Esophagus (tissue), 2 donors: ENCODE measurements around the gene THSD4. TPM values are rescaled to one million over a fixed set of nuclear protein-coding genes. Genes with fewer than 3 reads are reported as not detected.

Experiments used
- H3K27ac ChIP-seq, 2 donors: one replicate each; pipeline ENCODE4 v1.5.1; 2013; ENCODE audit warnings: low read depth in 2 of 2, mild to moderate bottlenecking in 2 of 2, inconsistent platforms in 1 of 2, low read length in 1 of 2, moderate library complexity in 1 of 2
- H3K27me3 ChIP-seq, 2 donors: one replicate each; pipeline ENCODE4 v1.6.1; 2013; ENCODE audit warnings: low read length in 2 of 2, control low read depth in 1 of 2, mild to moderate bottlenecking in 1 of 2; ENCODE audit not compliant: insufficient read depth in 2 of 2, control insufficient read depth in 1 of 2
- H3K36me3 ChIP-seq, 2 donors: one replicate each; pipeline ENCODE4 v1.6.1; 2013; ENCODE audit warnings: low read length in 1 of 2; ENCODE audit not compliant: control insufficient read depth in 2 of 2, insufficient read depth in 2 of 2
- H3K4me1 ChIP-seq, 2 donors: one replicate each; pipeline ENCODE4 v1.6.1; 2013; ENCODE audit warnings: low read length in 1 of 2; ENCODE audit not compliant: control insufficient read depth in 2 of 2, insufficient read depth in 2 of 2
- H3K4me3 ChIP-seq, 2 donors: one replicate each; pipeline ENCODE4 v1.5.1; 2013; ENCODE audit warnings: low read length in 2 of 2, mild to moderate bottlenecking in 2 of 2, low read depth in 1 of 2, moderate library complexity in 1 of 2
- H3K9me3 ChIP-seq, 2 donors: one replicate each; pipeline ENCODE4 v1.6.1; 2013; ENCODE audit warnings: mild to moderate bottlenecking in 2 of 2, low read depth in 1 of 2, low read length in 1 of 2, moderate library complexity in 1 of 2; ENCODE audit not compliant: control insufficient read depth in 2 of 2, insufficient read depth in 1 of 2
- WGBS, 2 donors: extraction: QIAGEN DNeasy Blood & Tissue Kit; methylation state at CpG; one replicate each; pipeline ENCODE4 v1.1.7; 2013; 5-methylcytosine and 5-hydroxymethylcytosine counted together
- polyA plus RNA-seq, 2 donors: library from polyadenylated mRNA; stranded (reverse); fragments of 200-250 nt; gene quantifications; one replicate each; pipeline ENCODE4 v1.2.3, GENCODE V29; 2013
- donor health status: healthy with polysubstance abuse.
- donor health status: Bipolar disorder and iron deficiency.

THSD4 gene
- polyA plus RNA-seq, 2 donors: 34.1 to 49.7 TPM

- Histone ChIP-seq H3K36me3 (peaks cover 0 to 4% of the 10 kb centered on the region in 2 donors), H3K4me3 (no peak overlapping the region), H3K27me3 (no peaks in the 10 kb centered on the region), H3K4me1 (no peaks in the 10 kb centered on the region), H3K9me3 (no peaks in the 10 kb centered on the region), H3K27ac (no peak overlapping the region)
- WGBS, 2 donors: 67 to 77% methylated on average over 10 of the region's 10 CpGs
Measured at GRCh38 chr15:71239592-71240364, 124.5 kb downstream of the THSD4 start.

- Histone ChIP-seq H3K27ac (no peak overlapping the region), H3K36me3 (peaks cover 0 to 4% of the 10 kb centered on the region in 2 donors), H3K27me3 (no peaks in the 10 kb centered on the region), H3K4me3 (no peak overlapping the region), H3K4me1 (no peaks in the 10 kb centered on the region), H3K9me3 (no peaks in the 10 kb centered on the region)
- WGBS, 2 donors: 92 to 95% methylated on average over 6 of the region's 6 CpGs
Measured at GRCh38 chr15:71242292-71242691, 127.0 kb downstream of the THSD4 start.

DNA sequence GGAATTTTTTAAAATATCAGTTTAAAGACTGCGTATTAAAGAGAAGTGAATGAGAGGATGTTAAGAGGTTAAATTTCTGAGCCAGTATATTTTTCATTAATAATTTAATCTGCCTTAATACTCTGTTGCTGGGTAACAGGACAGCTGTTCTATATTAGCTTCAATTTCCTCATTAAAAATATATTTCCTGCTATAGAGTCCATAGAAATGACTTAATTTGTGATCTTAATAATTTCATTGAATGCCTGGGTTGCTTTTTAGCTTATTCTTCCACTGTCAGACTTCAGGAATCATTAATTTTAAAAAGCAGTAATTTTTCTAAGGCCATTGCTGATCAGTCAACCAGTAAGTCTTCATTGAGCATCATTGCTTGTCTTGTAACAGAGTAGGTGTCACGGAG lies 129.0 kb downstream of the THSD4 start:
- H3K4me1 ChIP-seq: no peaks in the 10 kb centered on the region
- peaks cover 0 to 4% of the 10 kb centered on the region in 2 donors for H3K36me3 ChIP-seq
- 92 to 94% methylated on average over 2 of the region's 2 CpGs for WGBS, 2 donors
- no peaks in the 10 kb centered on the region for H3K9me3 ChIP-seq
- H3K4me3 ChIP-seq: no peak overlapping the region
- H3K27me3 ChIP-seq: no peaks in the 10 kb centered on the region
- H3K27ac ChIP-seq: no peak overlapping the region

DNA sequence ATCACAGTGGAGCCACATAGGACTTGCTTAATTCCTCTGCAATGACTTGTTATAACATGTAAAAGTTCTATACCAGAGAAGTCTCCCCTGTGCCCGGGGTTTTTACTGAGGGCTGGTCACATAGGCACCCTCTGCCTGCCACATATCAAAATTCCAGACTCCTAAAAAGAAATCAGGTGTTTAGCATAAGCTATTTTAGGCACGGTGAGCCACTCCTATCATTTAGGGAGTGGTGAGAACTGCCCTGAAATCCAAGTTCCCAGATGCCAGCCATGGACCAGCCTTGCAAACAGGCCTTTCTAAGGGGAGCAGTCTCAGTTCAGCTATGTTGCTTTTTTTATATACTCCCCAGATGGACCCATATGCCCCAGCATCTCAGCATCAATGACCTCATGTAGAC lies 130.3 kb downstream of the THSD4 start:
- Histone ChIP-seq H3K27ac (no peak overlapping the region), H3K4me1 (no peaks in the 10 kb centered on the region), H3K9me3 (no peaks in the 10 kb centered on the region), H3K4me3 (no peak overlapping the region), H3K27me3 (no peaks in the 10 kb centered on the region), H3K36me3 (peaks cover 0 to 4% of the 10 kb centered on the region in 2 donors)
- WGBS, 2 donors: 49 to 53% methylated on average over 2 of the region's 2 CpGs

- H3K9me3 ChIP-seq: no peaks in the 10 kb centered on the region
- WGBS, 2 donors: 80 to 86% methylated on average over 3 of the region's 3 CpGs
- H3K27ac ChIP-seq: no peak overlapping the region
- H3K36me3 ChIP-seq: no peaks in the 10 kb centered on the region
- H3K27me3 ChIP-seq: no peaks in the 10 kb centered on the region
- H3K4me1 ChIP-seq: no peaks in the 10 kb centered on the region
- H3K4me3 ChIP-seq: no peak overlapping the region
Measured at GRCh38 chr15:71248386-71248785, 133.1 kb downstream of the THSD4 start.

- Histone ChIP-seq H3K4me1 (no peaks in the 10 kb centered on the region), H3K36me3 (no peaks in the 10 kb centered on the region), H3K9me3 (no peaks in the 10 kb centered on the region), H3K27me3 (no peaks in the 10 kb centered on the region), H3K4me3 (no peak overlapping the region), H3K27ac (no peak overlapping the region)
- WGBS, 2 donors: 64 to 77% methylated on average over 4 of the region's 4 CpGs
Measured at GRCh38 chr15:71249986-71250385, 134.7 kb downstream of the THSD4 start.

- Histone ChIP-seq H3K4me1 (no peaks in the 10 kb centered on the region), H3K4me3 (no peak overlapping the region), H3K9me3 (no peaks in the 10 kb centered on the region), H3K36me3 (no peaks in the 10 kb centered on the region), H3K27me3 (no peaks in the 10 kb centered on the region), H3K27ac (no peak overlapping the region)
- WGBS, 2 donors: 75 to 79% methylated on average over 2 of the region's 2 CpGs
Measured at GRCh38 chr15:71250936-71251583, 135.8 kb downstream of the THSD4 start.

GRCh38 chr15:71251584-71252043 lies 136.3 kb downstream of the THSD4 start:
- H3K27ac ChIP-seq: no peak overlapping the region
- H3K4me3 ChIP-seq: no peak overlapping the region
- no peaks in the 10 kb centered on the region for H3K4me1 ChIP-seq
- H3K36me3 ChIP-seq: no peaks in the 10 kb centered on the region
- WGBS, 2 donors: 66 to 77% methylated on average over 4 of the region's 4 CpGs
- H3K9me3 ChIP-seq: no peaks in the 10 kb centered on the region
- H3K27me3 ChIP-seq: no peaks in the 10 kb centered on the region

- Histone ChIP-seq H3K27ac (no peak overlapping the region), H3K4me1 (no peaks in the 10 kb centered on the region), H3K9me3 (no peaks in the 10 kb centered on the region), H3K4me3 (no peak overlapping the region), H3K27me3 (no peaks in the 10 kb centered on the region), H3K36me3 (peaks cover 0 to 3% of the 10 kb centered on the region in 2 donors)
- WGBS, 2 donors: 82 to 83% methylated on average over 6 of the region's 6 CpGs
Measured at GRCh38 chr15:71252044-71252739, 136.9 kb downstream of the THSD4 start.
